Breast epithelium (tissue), 4 donors: ENCODE measurements around the gene CRTC1. TPM values are rescaled to one million over a fixed set of nuclear protein-coding genes. Genes with fewer than 3 reads are reported as not detected.

Experiments used
- DNase-seq, 2 donors: peaks; one replicate each; pipeline ENCODE4 v3.0.0-alpha.2; 2019; ENCODE audit warnings: low spot score in 2 of 2
- H3K27ac ChIP-seq, 2 donors: fragments of 200-600 bp; sonication (generic) in 1 of 2; one replicate each; pipeline ENCODE4 v1.5.1; 2016 to 2019; ENCODE audit warnings: mild to moderate bottlenecking in 1 of 2
- H3K27me3 ChIP-seq, 2 donors: fragments of 200-600 bp; sonication (generic) in 1 of 2; one replicate each; pipeline versions ENCODE4 v1.5.1 to v1.6.0; 2017 to 2019; ENCODE audit warnings: control low read depth in 1 of 2, mild to moderate bottlenecking in 1 of 2
- H3K36me3 ChIP-seq: fragments of 200-600 bp; one replicate; pipeline ENCODE4 v1.5.1; 2019
- H3K4me1 ChIP-seq, 2 donors: fragments of 200-600 bp; sonication (generic); one replicate each; pipeline ENCODE4 v1.5.1; 2016 to 2019; ENCODE audit warnings: control low read depth in 1 of 2
- H3K4me3 ChIP-seq, 3 donors: fragments of 200-600 bp; sonication (generic); 1 replicate in 2 of 3; 2 replicates in 1 of 3; pipeline ENCODE4 v1.5.1; 2016 to 2019; ENCODE audit warnings: mild to moderate bottlenecking in 3 of 3, moderate library complexity in 2 of 3
- H3K9me3 ChIP-seq, 2 donors: fragments of 200-600 bp; sonication (generic) in 1 of 2; one replicate each; pipeline ENCODE4 v1.5.1; 2016 to 2019; ENCODE audit warnings: control low read depth in 1 of 2
- CTCF ChIP-seq, 3 donors: fragments of 450-650 bp; IDR thresholded peaks; one replicate each; pipeline ENCODE4 v1.5.1; 2016 to 2017; ENCODE audit warnings: antibody characterized with exemption in 3 of 3, mild to moderate bottlenecking in 3 of 3, moderate library complexity in 3 of 3
- POLR2A ChIP-seq: fragments of 450-650 bp; IDR thresholded peaks from one replicate; pipeline ENCODE4 v1.6.1; 2016; ENCODE audit warnings: antibody characterized with exemption, mild to moderate bottlenecking, moderate library complexity
- POLR2AphosphoS5 ChIP-seq, 3 donors: sonication (generic); formaldehyde crosslinking; IDR thresholded peaks; one replicate each; pipeline ENCODE4 v1.6.1; 2017; ENCODE audit warnings: antibody characterized with exemption in 3 of 3
- intact Hi-C: fragments of 100-400 bp; cut with DNase I; formaldehyde crosslinking; loops from one replicate; pipeline ENCODE4 v1.15.1; 2023; ENCODE audit warnings: low total_unique reads
- total RNA-seq, 3 donors: library from RNA; depleted of rRNA; stranded (reverse); fragments of >200 nt; gene quantifications; one replicate each; pipeline ENCODE4 v1.1.0, GENCODE V29; 2016

CRTC1 gene
- total RNA-seq, 3 donors from 2014 or later, result 4.8 to 6.1 (median 5.9) TPM

GRCh38 chr19:18682807-18683108, 722 bp upstream of the CRTC1 start:
- intact Hi-C loops, result loop anchor here (1.0 to 5.0 kb wide), 2 partner anchors 24 to 1360 kb away; no protein-coding TSS in a partner anchor
- Histone ChIP-seq H3K36me3 (no peaks in the 10 kb centered on the region), H3K27me3 (no peaks in the 10 kb centered on the region), H3K27ac (peak overlapping the region; percentile 83 to 91), H3K9me3 (no peaks in the 10 kb centered on the region), H3K4me3 (peak overlapping the region; percentile 53 to 88 (median 56)), H3K4me1 (peaks cover 0 to 6% of the 10 kb centered on the region in 2 donors)
- DNase-seq, result no peak
- no peak for TF ChIP-seq POLR2AphosphoS5 (IDR thresholded peaks at IDR 0.05)

- Histone ChIP-seq H3K27me3 (no peaks in the 10 kb centered on the region), H3K36me3 (no peaks in the 10 kb centered on the region), H3K4me3 (peak overlapping the region; percentile 53 to 88 (median 56)), H3K4me1 (peaks cover 0 to 6% of the 10 kb centered on the region in 2 donors), H3K27ac (peak overlapping the region in 1 of 2 donors; percentile 91), H3K9me3 (no peaks in the 10 kb centered on the region)
- intact Hi-C loops, result loop anchor here (1.0 to 5.0 kb wide), 2 partner anchors 26 to 1362 kb away; no protein-coding TSS in a partner anchor
- TF ChIP-seq CTCF (IDR thresholded peaks at IDR 0.05), result no peak
- no peak for TF ChIP-seq POLR2AphosphoS5 (IDR thresholded peaks at IDR 0.05)
- no peak for TF ChIP-seq POLR2A
- no peak for DNase-seq
Observed at GRCh38 chr19:18683958-18684641, 620 bp downstream of the CRTC1 start.

- no peak for DNase-seq
- Histone ChIP-seq H3K27me3 (no peaks in the 10 kb centered on the region), H3K9me3 (no peaks in the 10 kb centered on the region), H3K4me1 (peaks cover 0 to 6% of the 10 kb centered on the region in 2 donors), H3K4me3 (peak overlapping the region in 2 of 3 donors; percentile 56 to 88), H3K27ac (no peak overlapping the region), H3K36me3 (no peaks in the 10 kb centered on the region)
- no peak for TF ChIP-seq CTCF (IDR thresholded peaks at IDR 0.05)
- no peak for TF ChIP-seq POLR2A
- no peak for TF ChIP-seq POLR2AphosphoS5 (IDR thresholded peaks at IDR 0.05)
- intact Hi-C loops, result loop anchor here (5.0 kb wide), 1 partner anchor 1362 kb away; no protein-coding TSS in a partner anchor
Observed at GRCh38 chr19:18684642-18684993, 1.1 kb downstream of the CRTC1 start.

DNA sequence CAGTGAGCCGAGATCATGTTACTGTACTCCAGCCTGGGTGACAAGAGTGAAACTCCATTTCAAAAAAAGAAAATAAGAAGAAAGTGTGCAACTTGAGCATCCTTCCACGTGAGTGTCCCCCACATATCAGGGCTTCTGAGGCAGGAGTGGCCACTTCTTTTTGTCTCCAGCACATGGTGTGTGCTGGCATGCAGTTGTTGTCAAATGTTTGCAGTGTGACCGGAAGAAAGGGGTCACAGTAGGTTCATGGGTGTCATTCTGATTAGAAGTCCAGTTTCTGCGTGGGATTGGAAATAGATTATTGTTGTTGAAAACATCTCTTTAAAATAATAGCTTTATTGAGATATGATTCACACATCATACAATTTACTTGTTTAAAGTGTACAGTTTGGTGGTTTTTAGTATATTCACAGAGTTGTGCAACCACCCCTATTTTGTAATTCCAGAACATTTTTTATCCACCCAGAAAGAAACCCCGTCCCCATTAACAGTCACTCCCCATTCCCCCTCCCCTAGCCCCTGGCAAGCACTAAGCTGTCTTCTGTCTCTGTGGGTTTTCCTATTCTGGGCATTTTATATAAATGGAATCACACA, 2.2 kb downstream of the CRTC1 start:
- DNase-seq, result no peak
- TF ChIP-seq POLR2A (no peak), CTCF (IDR thresholded peaks at IDR 0.05) (no peak)
- no peaks in the 10 kb centered on the region for H3K27me3 ChIP-seq
- no peaks in the 10 kb centered on the region for H3K9me3 ChIP-seq
- H3K36me3 ChIP-seq, result no peaks in the 10 kb centered on the region
- no peak overlapping the region for H3K27ac ChIP-seq
- H3K4me3 ChIP-seq, result no peak overlapping the region
- H3K4me1 ChIP-seq, result peaks cover 0 to 6% of the 10 kb centered on the region in 2 donors
- intact Hi-C loops, result no loop called here

DNA sequence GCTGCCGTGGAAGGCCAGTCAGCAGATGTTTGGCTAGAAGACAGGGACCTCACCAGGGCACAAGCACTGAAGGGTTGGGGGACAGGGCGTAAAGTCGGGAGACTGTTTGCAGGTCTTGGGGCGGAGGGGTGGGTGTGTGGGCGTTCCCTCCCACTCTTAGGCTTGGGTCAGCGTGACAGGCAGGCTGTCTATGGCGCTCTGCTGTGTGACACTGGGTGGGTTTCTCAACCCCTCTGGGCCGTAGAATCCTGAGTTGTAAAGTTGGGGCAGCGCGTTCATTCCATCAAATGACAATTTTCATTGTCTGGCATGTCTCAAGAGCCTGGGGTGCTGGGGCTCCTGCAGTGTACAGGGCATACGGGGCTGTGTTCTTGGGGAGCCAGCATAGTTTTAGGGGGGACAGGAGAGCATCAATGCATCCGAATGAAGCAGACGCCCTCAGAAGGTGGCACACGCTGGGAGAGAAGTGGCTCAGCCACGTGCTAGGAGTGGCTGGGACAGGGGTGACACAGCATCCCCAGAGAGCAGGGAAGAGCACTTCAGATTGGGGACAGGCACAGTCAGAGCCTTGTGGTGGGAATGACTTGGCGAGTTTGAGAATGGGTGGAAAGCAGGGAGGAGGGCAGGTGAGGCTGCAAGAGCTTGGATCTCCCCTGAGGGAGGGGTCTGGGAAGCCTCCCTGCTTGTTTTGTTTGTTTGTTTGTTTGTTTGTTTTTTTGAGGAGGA, 4.4 kb downstream of the CRTC1 start:
- no peaks in the 10 kb centered on the region for H3K36me3 ChIP-seq
- H3K27me3 ChIP-seq, result no peaks in the 10 kb centered on the region
- H3K9me3 ChIP-seq, result no peaks in the 10 kb centered on the region
- H3K27ac ChIP-seq, result no peak overlapping the region
- no peak overlapping the region for H3K4me3 ChIP-seq
- intact Hi-C loops, result no loop called here
- no peak for DNase-seq
- TF ChIP-seq POLR2A, result no peak
- TF ChIP-seq CTCF (IDR thresholded peaks at IDR 0.05), result no peak
- no peak for TF ChIP-seq POLR2AphosphoS5 (IDR thresholded peaks at IDR 0.05)
- peaks cover 0 to 6% of the 10 kb centered on the region in 2 donors for H3K4me1 ChIP-seq
